Left renal pelvis (tissue), 4 donors: ENCODE data around the gene KCNMA1. TPM values are rescaled to one million over a fixed set of nuclear protein-coding genes. Genes with fewer than 3 reads are reported as not detected.
"Not testable (repeated sequence)": the region's sequence is repeated elsewhere in the genome, so short reads cannot be mapped to it uniquely, and the experiment has no call there.

ENCODE experiments used
- DNase-seq, 4 donors: peaks; one replicate each; pipeline ENCODE4 v3.0.0-alpha.2; 2013; ENCODE audit warnings: low read depth in 4 of 4, low spot score in 3 of 4
- polyA plus RNA-seq, 4 donors: library from polyadenylated mRNA; unstranded; fragments of 120-200 nt; gene quantifications; one replicate each; pipeline ENCODE4 v1.2.1, GENCODE V29; 2013; ENCODE audit not compliant: insufficient read length in 4 of 4

The KCNMA1 gene
- polyA plus RNA-seq, 4 donors = 3.3 to 4.9 (median 4.4) TPM

GRCh38 chr10:77589703-77590102 is 47.9 kb downstream of the KCNMA1 start:
- DNase-seq = not testable (repeated sequence)

- DNase-seq = no peak
Observed at GRCh38 chr10:77588886-77589285, 48.7 kb downstream of the KCNMA1 start.

- DNase-seq = no peak
Observed at GRCh38 chr10:77587416-77587790, 50.2 kb downstream of the KCNMA1 start.

- no peak for DNase-seq
Observed at GRCh38 chr10:77586719-77587415, 50.7 kb downstream of the KCNMA1 start.

- no peak for DNase-seq
Observed at GRCh38 chr10:77584938-77585337, 52.7 kb downstream of the KCNMA1 start.

GRCh38 chr10:77583527-77583926 is 54.1 kb downstream of the KCNMA1 start:
- DNase-seq = no peak

GRCh38 chr10:77582710-77583115 is 54.9 kb downstream of the KCNMA1 start:
- DNase-seq = no peak

GRCh38 chr10:77581738-77582137 is 55.9 kb downstream of the KCNMA1 start:
- DNase-seq = no peak

GRCh38 chr10:77580482-77580881 is 57.1 kb downstream of the KCNMA1 start:
- DNase-seq = no peak

GRCh38 chr10:77578583-77579227 is 58.9 kb downstream of the KCNMA1 start:
- DNase-seq = no peak

- DNase-seq = no peak
Observed at GRCh38 chr10:77577666-77578229, 59.9 kb downstream of the KCNMA1 start.

- DNase-seq = no peak
Observed at GRCh38 chr10:77576444-77577032, 61.1 kb downstream of the KCNMA1 start.

GRCh38 chr10:77576007-77576367 is 61.6 kb downstream of the KCNMA1 start:
- DNase-seq = no peak

GRCh38 chr10:77575271-77576006 is 62.2 kb downstream of the KCNMA1 start:
- DNase-seq = no peak

GRCh38 chr10:77574438-77574837 is 63.2 kb downstream of the KCNMA1 start:
- DNase-seq = no peak

- DNase-seq = not testable (repeated sequence)
Observed at GRCh38 chr10:77572520-77572919, 65.1 kb downstream of the KCNMA1 start.

- no peak for DNase-seq
Observed at GRCh38 chr10:77571490-77571889, 66.1 kb downstream of the KCNMA1 start.

GRCh38 chr10:77566914-77567566 is 70.6 kb downstream of the KCNMA1 start:
- no peak for DNase-seq

- DNase-seq = no peak
Observed at GRCh38 chr10:77566236-77566635, 71.4 kb downstream of the KCNMA1 start.

- no peak for DNase-seq
Observed at GRCh38 chr10:77565590-77566023, 72.0 kb downstream of the KCNMA1 start.
